Panc1 (cell line): Measurements from ENCODE around the gene IER5L. TPM values are rescaled to one million over a fixed set of nuclear protein-coding genes. Genes with fewer than 3 reads are reported as not detected.

Experiments used
- ATAC-seq: fragments of 200-7000 bp; cut with Tn5 transposase; 2 replicates; pipeline ENCODE4 v1.9.1; 2020; ENCODE audit warnings: mild to moderate bottlenecking, moderate library complexity
- BruUV-seq: library from RNA; stranded (reverse); fragments of 400-500 nt; replicated peaks from 2 replicates; lab custom pipeline; 2021; lab: Mats Ljungman, UMichigan
- CTCF ChIA-PET: fragments of 300-600 bp; sonication (Branson Sonifier 250); formaldehyde crosslinking; loops from one replicate; lab custom pipeline; 2022; ENCODE audit warnings: antibody characterized with exemption; lab: Charles Lee
- POLR2A ChIA-PET: fragments of 300-600 bp; sonication (Branson Sonifier 250); formaldehyde crosslinking; loops from one replicate; lab custom pipeline; 2022; ENCODE audit warnings: antibody characterized with exemption; lab: Charles Lee
- DNase-seq: peaks from one replicate; pipeline ENCODE4 v3.0.0-alpha.2; 2010; ENCODE audit warnings: low read depth, low spot score
- H3K27ac ChIP-seq: 2 replicates; pipeline ENCODE4 v1.5.1; 2011; ENCODE audit warnings: mild to moderate bottlenecking, low read length, inconsistent platforms
- H3K27me3 ChIP-seq: fragments of 200-500 bp; sonication (Bioruptor generic); 2 replicates; pipeline ENCODE4 v1.6.0; 2014; ENCODE audit warnings: low read length, inconsistent platforms; ENCODE audit not compliant: control insufficient read depth, insufficient read depth
- H3K36me3 ChIP-seq: fragments of 200-500 bp; sonication (Bioruptor generic); 2 replicates; pipeline ENCODE4 v1.5.1; 2014; ENCODE audit warnings: inconsistent platforms, mild to moderate bottlenecking, low read length, moderate library complexity; ENCODE audit not compliant: control insufficient read depth, insufficient read depth
- H3K4me1 ChIP-seq: 2 replicates; pipeline ENCODE4 v1.5.1; 2011; ENCODE audit warnings: inconsistent platforms, mild to moderate bottlenecking, low read length, moderate library complexity; ENCODE audit not compliant: control insufficient read depth, insufficient read depth
- H3K4me3 ChIP-seq, 2 experiments: 2 replicates each; pipeline ENCODE4 v1.5.1; 2011 to 2012; ENCODE audit warnings: low read depth in 2 of 2, low read length in 2 of 2, mild to moderate bottlenecking in 2 of 2, inconsistent platforms in 1 of 2, moderate library complexity in 1 of 2
- H3K9me3 ChIP-seq: fragments of 200-500 bp; sonication (Bioruptor generic); 2 replicates; pipeline ENCODE4 v1.5.1; 2014; ENCODE audit warnings: low read depth, mild to moderate bottlenecking, inconsistent platforms, low read length, moderate library complexity; ENCODE audit not compliant: control insufficient read depth, insufficient read depth
- POLR2AphosphoS5 ChIP-seq: IDR thresholded peaks from 2 replicates; pipeline ENCODE4 v1.6.1; 2012; ENCODE audit warnings: mild to moderate bottlenecking, low read depth, low read length, moderate library complexity
- SIN3A ChIP-seq: IDR thresholded peaks from 2 replicates; pipeline ENCODE4 v1.6.1; 2012; ENCODE audit warnings: low read depth, mild to moderate bottlenecking, low read length, moderate library complexity, borderline replicate concordance; ENCODE audit not compliant: insufficient read depth
- TCF7L2 ChIP-seq: IDR thresholded peaks from 2 replicates; pipeline ENCODE4 v1.6.1; 2011; ENCODE audit warnings: mild to moderate bottlenecking, low read depth, low read length, inconsistent platforms
- in situ Hi-C: cut with HindIII; loops from 2 replicates; pipeline ENCODE4 v1.10.0; 2016; ENCODE audit warnings: low sequenced_read_pairs, low pct_unique_long_range_greater_than_20kb
- intact Hi-C: fragments of 100-400 bp; cut with micrococcal nuclease; formaldehyde crosslinking; loops from one replicate; pipeline ENCODE4 v1.10.0; 2022; ENCODE audit not compliant: unreplicated experiment
- total RNA-seq: library from RNA; stranded (reverse); gene quantifications from one replicate; pipeline ENCODE4 v1.2.1, GENCODE V29; 2021; ENCODE audit not compliant: unreplicated experiment
- TF ChIP-seq, protein P1 (sequence below): fragments of 450-650 bp; IDR thresholded peaks from 2 replicates; pipeline ENCODE4 v1.5.1; 2017; ENCODE audit warnings: mild to moderate bottlenecking
- TF ChIP-seq, protein P2 (sequence below), 2 experiments: IDR thresholded peaks; 2 replicates each; pipeline ENCODE4 v1.6.1; 2011 to 2012; ENCODE audit warnings: low read depth in 2 of 2, control low read depth in 1 of 2, low read length in 1 of 2, mild to moderate bottlenecking in 1 of 2, moderate library complexity in 1 of 2; ENCODE audit not compliant: insufficient read depth in 1 of 2

IER5L gene
- total RNA-seq, 1 experiment from 2014 or later, result 44.6 TPM

GRCh38 chr9:129203556-129203909 is 25.5 kb upstream of the IER5L start:
- intact Hi-C loops (no loop called here), in situ Hi-C loops (no loop called here)
- Histone ChIP-seq H3K27me3 (no peaks in the 10 kb centered on the region), H3K9me3 (no peaks in the 10 kb centered on the region), H3K27ac (peak overlapping the region; percentile 66), H3K4me1 (peaks cover 8% of the 10 kb centered on the region), H3K36me3 (no peaks in the 10 kb centered on the region), H3K4me3 (peak overlapping the region in 1 of 2 experiments; percentile 63; a peak in 3 of 4 replicates)
- no TSS peak for BruUV-seq
- ChIA-PET CTCF (no interaction called here), POLR2A (interaction anchor here (0.6 kb wide), 1 partner anchor 113 kb away, joined by 3 read pairs; no protein-coding TSS in a partner anchor)
- ATAC-seq, result no peak
- TF ChIP-seq TCF7L2, result no peak
- TF ChIP-seq POLR2AphosphoS5, result no peak
- TF ChIP-seq, protein P1, sequence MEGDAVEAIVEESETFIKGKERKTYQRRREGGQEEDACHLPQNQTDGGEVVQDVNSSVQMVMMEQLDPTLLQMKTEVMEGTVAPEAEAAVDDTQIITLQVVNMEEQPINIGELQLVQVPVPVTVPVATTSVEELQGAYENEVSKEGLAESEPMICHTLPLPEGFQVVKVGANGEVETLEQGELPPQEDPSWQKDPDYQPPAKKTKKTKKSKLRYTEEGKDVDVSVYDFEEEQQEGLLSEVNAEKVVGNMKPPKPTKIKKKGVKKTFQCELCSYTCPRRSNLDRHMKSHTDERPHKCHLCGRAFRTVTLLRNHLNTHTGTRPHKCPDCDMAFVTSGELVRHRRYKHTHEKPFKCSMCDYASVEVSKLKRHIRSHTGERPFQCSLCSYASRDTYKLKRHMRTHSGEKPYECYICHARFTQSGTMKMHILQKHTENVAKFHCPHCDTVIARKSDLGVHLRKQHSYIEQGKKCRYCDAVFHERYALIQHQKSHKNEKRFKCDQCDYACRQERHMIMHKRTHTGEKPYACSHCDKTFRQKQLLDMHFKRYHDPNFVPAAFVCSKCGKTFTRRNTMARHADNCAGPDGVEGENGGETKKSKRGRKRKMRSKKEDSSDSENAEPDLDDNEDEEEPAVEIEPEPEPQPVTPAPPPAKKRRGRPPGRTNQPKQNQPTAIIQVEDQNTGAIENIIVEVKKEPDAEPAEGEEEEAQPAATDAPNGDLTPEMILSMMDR, result no peak
- TF ChIP-seq SIN3A, result no peak
- TF ChIP-seq, protein P2, sequence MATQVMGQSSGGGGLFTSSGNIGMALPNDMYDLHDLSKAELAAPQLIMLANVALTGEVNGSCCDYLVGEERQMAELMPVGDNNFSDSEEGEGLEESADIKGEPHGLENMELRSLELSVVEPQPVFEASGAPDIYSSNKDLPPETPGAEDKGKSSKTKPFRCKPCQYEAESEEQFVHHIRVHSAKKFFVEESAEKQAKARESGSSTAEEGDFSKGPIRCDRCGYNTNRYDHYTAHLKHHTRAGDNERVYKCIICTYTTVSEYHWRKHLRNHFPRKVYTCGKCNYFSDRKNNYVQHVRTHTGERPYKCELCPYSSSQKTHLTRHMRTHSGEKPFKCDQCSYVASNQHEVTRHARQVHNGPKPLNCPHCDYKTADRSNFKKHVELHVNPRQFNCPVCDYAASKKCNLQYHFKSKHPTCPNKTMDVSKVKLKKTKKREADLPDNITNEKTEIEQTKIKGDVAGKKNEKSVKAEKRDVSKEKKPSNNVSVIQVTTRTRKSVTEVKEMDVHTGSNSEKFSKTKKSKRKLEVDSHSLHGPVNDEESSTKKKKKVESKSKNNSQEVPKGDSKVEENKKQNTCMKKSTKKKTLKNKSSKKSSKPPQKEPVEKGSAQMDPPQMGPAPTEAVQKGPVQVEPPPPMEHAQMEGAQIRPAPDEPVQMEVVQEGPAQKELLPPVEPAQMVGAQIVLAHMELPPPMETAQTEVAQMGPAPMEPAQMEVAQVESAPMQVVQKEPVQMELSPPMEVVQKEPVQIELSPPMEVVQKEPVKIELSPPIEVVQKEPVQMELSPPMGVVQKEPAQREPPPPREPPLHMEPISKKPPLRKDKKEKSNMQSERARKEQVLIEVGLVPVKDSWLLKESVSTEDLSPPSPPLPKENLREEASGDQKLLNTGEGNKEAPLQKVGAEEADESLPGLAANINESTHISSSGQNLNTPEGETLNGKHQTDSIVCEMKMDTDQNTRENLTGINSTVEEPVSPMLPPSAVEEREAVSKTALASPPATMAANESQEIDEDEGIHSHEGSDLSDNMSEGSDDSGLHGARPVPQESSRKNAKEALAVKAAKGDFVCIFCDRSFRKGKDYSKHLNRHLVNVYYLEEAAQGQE (IDR thresholded peaks at IDR 0.05; ENCODE audit: insufficient read depth in 1 of 2, low read depth in 2 of 2, low read length in 1 of 2), result no peak
- no peak for DNase-seq

DNA sequence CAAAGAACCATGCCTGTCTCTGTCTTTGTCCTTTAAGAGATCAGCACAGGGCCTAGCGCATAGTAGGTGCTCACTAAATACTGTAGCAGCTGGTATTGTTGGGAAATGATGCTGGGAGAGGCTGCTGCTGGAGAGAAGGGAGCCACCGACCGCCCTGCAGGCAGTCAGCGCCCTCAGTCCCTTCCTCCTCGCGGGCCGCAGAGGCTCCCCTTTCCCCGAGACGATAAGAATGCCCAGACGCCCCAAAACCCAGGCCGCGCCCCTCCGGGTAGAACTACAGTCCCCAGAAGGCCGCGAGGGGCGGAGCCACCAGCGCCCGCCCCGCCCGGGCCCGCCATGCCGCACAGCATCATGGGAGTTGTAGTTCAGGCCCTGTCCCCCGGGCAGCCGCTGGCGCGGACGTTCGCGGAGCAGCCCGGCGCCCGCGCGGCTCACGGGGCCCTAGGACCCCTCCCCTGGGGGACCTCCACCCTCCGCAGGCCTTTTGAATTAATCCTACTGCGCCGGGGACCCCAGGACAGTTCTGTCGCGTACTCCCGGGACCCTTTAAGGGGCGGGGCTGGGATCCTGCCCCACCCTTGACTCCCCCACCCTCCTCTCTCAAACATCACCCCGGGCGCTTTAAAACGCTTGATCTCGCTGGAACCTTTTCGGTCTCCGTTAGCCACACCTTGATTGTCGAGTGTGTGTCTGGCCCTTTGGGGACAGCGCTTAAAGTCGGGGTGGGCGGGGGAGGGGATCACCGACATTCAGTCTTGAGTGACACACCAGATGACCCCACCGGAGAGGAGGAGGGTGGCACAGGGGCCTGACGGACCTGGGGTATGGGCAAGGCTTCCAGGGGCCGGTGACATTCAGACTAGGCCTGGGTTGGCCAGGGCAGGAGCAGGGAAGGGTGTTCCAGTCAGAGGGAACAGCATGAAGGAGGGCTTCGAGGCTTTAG is 24.8 kb upstream of the IER5L start:
- BruUV-seq, result no TSS peak
- ATAC-seq, result peak; percentile 97
- Histone ChIP-seq H3K9me3 (no peaks in the 10 kb centered on the region), H3K4me1 (peaks cover 8% of the 10 kb centered on the region), H3K36me3 (no peaks in the 10 kb centered on the region), H3K4me3 (peak overlapping the region; percentile 49 to 63), H3K27ac (peak overlapping the region; percentile 66), H3K27me3 (no peaks in the 10 kb centered on the region)
- no peak for DNase-seq
- in situ Hi-C loops, result no loop called here
- intact Hi-C loops, result no loop called here
- ChIA-PET POLR2A (no interaction called here), CTCF (no interaction called here)
- no peak for TF ChIP-seq POLR2AphosphoS5
- TF ChIP-seq SIN3A, result no peak
- TF ChIP-seq, protein P2 (IDR thresholded peaks at IDR 0.05; ENCODE audit: insufficient read depth in 1 of 2, low read depth in 2 of 2, low read length in 1 of 2), result no peak
- no peak for TF ChIP-seq TCF7L2
- TF ChIP-seq, protein P1, result no peak
